AG09319 (cell line): ENCODE data around the gene GPR50.

ENCODE experiments used
- DNase-seq: peaks from one replicate; pipeline ENCODE4 v3.0.0-alpha.2; 2010; ENCODE audit warnings: low read depth; ENCODE audit errors: extremely low read depth
- TF ChIP-seq, protein P1 (sequence below): IDR thresholded peaks from 2 replicates; pipeline ENCODE4 v1.5.1; 2011; ENCODE audit warnings: low read depth, mild to moderate bottlenecking, inconsistent platforms, low read length, moderate library complexity

GPR50 gene

DNA sequence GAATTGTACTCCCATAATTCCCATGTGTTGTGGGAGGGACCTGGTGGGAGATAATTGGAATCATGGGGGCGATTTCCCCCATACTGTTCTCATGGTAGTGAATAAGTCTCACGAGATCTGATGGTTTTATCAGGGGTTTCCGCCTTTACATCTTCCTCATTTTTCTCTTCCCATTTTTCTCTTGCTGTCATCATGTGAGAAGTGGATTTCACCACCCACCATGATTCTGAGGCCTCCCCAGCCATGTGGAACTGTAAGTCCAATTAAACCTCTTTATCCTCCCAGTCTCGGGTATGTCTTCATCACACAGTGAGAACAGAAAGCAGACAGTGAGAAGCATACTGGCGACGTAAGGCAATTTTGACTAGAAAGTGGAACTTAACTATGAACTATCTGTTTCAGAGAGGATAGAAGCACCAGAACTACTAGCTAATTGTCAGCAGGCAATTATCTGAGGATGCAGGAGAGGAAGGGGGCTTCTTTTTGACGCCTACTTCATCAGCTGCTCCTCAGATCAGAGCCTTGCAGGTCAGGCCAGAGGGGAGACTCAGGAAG lies 8.5 kb upstream of the GPR50 start:
- TF ChIP-seq, protein P1, sequence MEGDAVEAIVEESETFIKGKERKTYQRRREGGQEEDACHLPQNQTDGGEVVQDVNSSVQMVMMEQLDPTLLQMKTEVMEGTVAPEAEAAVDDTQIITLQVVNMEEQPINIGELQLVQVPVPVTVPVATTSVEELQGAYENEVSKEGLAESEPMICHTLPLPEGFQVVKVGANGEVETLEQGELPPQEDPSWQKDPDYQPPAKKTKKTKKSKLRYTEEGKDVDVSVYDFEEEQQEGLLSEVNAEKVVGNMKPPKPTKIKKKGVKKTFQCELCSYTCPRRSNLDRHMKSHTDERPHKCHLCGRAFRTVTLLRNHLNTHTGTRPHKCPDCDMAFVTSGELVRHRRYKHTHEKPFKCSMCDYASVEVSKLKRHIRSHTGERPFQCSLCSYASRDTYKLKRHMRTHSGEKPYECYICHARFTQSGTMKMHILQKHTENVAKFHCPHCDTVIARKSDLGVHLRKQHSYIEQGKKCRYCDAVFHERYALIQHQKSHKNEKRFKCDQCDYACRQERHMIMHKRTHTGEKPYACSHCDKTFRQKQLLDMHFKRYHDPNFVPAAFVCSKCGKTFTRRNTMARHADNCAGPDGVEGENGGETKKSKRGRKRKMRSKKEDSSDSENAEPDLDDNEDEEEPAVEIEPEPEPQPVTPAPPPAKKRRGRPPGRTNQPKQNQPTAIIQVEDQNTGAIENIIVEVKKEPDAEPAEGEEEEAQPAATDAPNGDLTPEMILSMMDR: no peak
- no peak for DNase-seq

DNA sequence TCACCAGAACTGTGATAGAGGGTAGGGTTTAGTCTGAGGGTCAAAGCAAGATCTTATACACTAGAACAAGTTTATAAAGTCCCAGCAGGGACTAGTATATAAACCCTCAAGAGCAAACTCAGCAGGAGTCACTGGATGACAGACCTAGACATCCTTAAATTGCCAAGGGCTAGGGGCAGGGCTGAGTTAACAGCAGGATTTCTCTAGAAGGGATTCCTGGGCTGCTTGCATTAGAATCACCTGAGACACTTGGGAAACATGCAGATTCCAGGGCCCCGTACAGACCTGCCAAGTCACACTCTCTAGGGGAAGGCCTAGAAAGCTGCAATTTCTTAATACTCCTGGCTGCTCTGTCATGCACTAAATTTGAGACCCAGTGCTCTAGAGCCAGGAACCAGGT lies 6.6 kb upstream of the GPR50 start:
- TF ChIP-seq, protein P1: no peak
- DNase-seq: no peak

DNA sequence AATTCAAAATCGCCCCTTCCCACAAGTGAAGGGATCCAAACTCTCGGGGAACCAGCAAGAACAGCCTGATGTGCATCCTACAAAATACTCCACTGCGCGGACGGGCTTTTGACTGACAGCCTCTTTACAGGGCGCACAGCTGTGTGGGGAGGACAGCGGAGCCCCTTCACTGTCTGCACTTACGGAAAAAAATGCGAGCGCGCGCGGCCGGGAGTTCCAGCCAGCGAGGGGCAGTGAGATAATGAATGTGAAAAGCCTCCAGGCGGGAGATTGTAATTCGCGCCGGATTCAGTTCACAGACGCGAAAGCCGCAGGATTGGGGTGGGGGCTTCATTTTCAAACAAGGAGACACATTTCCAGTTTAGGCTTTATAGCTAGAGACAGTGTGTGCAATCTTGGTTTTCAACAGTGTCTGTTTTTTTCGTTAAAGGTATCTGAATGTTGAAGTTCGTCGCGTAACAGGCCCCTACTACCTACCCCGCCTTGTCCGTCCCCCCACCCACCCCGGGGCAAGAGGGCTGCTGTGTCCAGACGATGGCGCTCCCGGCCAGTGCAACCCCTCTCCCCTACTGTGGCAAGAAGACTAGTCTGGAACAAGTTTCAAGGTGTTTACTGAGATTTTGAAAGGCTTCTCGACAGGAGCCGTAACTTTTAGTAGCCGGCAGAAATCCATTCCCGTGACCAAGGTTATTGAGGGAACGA lies 1.7 kb upstream of the GPR50 start:
- DNase-seq: no peak
- TF ChIP-seq, protein P1: no peak

DNA sequence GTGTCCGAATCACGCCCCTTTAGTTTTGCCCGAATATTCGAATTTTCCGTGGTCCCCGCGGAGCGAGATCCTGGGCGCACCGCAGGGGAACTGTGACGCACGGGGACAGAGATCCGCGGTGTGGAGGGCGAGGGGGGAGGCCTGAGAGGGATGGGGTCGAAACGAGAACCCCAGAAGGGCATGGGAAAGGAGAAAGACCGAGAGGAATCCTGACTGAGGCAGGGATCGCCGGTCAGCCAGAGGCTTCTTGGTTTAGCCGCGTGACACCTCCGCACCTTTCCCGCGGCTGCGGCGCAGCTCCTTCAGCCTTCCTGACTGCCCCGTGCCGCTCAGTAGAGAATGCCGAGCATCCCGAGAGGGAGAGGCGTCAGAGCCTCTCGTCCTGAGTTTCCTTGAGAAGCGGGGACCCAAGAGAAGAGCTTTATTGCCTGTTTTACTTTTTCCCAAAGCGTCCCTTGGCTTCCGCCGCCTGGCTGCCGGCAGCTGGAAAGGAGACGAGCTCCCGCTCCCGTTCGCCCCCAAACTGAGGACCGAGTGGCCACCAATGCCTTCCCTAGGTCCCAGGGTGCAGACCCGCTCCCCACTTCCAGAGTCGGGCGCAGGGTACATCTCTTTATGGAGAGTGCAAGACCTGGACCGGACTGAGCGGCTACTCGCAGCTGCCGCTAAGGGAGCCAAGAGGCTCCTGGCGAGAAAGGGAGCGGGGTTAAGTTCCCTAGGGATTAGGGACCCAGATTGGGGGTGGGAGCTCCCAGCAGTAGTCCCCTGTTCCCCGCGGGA lies 911 bp upstream of the GPR50 start:
- TF ChIP-seq, protein P1: no peak
- DNase-seq: no peak

DNA sequence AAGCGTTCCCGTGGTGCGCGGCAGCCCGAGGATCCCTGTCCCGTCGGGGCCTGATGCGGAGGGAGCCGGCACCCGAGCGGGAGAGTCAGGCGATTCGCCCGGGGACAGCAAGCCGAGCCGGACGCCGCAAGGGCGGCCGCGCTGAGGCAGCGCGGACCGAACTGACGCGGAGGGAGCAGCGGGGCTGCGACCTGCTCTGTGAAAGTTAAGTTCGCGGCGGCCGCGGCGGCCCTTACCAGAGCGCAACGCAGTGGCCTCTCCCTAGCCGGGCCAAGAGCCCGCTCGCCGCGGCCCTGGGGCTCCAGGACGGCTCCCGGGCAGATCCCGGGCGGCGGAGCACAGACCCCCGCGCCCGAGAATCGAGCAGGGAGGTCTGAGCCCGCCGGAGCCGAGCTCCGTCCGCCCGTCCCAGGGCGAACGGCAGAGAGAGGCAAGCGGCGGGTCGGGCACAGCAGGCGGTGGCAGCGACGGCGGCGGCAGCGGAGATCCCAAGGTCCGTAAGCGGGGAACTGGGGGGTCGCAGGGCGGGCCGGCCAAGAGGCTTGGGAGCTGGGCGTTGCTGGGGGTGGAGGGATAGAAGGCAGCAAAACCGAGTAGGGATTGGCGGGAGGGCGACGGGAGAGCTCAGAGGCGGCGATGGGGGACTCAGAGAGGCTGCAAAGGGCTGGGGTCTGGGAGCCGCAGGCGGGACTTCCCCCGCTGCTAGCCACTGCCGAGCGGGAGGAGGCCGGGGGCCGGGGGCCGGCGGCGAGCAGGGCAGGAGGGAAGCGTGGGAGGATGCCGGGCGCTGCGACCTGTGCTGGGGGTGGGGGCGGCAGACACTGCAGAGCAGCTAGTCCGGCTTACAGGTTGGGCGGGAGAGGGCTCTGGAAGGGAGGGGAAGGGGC lies 1.0 kb downstream of the GPR50 start:
- no peak for DNase-seq
- TF ChIP-seq, protein P1: no peak

DNA sequence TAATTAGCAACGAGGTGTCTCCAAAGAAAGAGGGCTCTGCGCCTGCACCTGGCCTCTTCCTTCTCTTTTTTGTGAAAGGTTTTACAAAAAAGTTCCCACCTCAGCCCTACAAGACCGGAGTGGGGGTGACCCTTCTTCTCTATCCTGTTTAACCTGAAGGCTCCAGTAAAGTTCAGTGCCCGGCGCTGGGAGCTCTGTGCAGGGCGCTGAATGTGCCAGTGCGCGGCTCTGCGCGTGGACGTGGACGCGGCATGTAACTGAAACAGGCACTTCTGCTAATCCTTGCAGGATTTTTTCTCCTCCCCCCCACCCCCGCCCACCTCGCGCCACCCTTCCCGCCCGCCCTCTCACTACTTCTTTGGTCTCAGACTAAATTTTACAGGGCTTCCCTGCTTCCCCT lies 2.4 kb downstream of the GPR50 start:
- no peak for DNase-seq
- TF ChIP-seq, protein P1: no peak
